OCI-LY1 (cell line): Measurements from ENCODE around the gene PAPPA.

ENCODE experiments used
- H2AFZ ChIP-seq: fragments of 200-600 bp; sonication (generic), shearing (Covaris generic); 2 replicates; pipeline ENCODE4 v1.6.0; 2014; ENCODE audit warnings: antibody characterized with exemption, mild to moderate bottlenecking, low read length
- H3F3A ChIP-seq: fragments of 200-600 bp; sonication (generic), shearing (Covaris generic); 2 replicates; pipeline ENCODE4 v1.6.0; 2014; ENCODE audit warnings: mild to moderate bottlenecking, antibody characterized with exemption, low read length, moderate library complexity; ENCODE audit not compliant: insufficient read depth
- H3K27ac ChIP-seq: fragments of 200-600 bp; sonication (generic); 2 replicates; pipeline ENCODE4 v1.5.1; 2014; ENCODE audit warnings: low read length, mixed run types, mild to moderate bottlenecking, low read depth; ENCODE audit not compliant: poor library complexity, severe bottlenecking
- H3K27me3 ChIP-seq: fragments of 200-600 bp; sonication (generic); 2 replicates; pipeline ENCODE4 v1.6.0; 2014; ENCODE audit warnings: antibody characterized with exemption, mild to moderate bottlenecking, low read length, moderate library complexity; ENCODE audit not compliant: insufficient read depth
- H3K36me3 ChIP-seq: fragments of 200-600 bp; sonication (generic); 2 replicates; pipeline ENCODE4 v1.6.1; 2014; ENCODE audit warnings: mild to moderate bottlenecking, antibody characterized with exemption, low read length, moderate library complexity, mixed read lengths; ENCODE audit not compliant: insufficient read depth
- H3K4me1 ChIP-seq: fragments of 200-600 bp; sonication (generic); 2 replicates; pipeline ENCODE4 v1.5.1; 2014; ENCODE audit warnings: mild to moderate bottlenecking, low read length, moderate library complexity; ENCODE audit not compliant: insufficient read depth, severe bottlenecking
- H3K4me2 ChIP-seq: fragments of 200-600 bp; sonication (generic), shearing (Covaris generic); 2 replicates; pipeline ENCODE4 v1.6.1; 2014; ENCODE audit warnings: low read length
- H3K4me3 ChIP-seq: fragments of 200-600 bp; sonication (generic); 2 replicates; pipeline ENCODE4 v1.5.1; 2014; ENCODE audit warnings: low read length, low read depth, mild to moderate bottlenecking, mixed read lengths; ENCODE audit not compliant: poor library complexity, severe bottlenecking
- H3K79me2 ChIP-seq: fragments of 200-600 bp; shearing (Covaris generic); 2 replicates; pipeline ENCODE4 v1.6.1; 2016; ENCODE audit warnings: mixed run types, low read length, mixed read lengths; ENCODE audit not compliant: insufficient read depth
- H3K9ac ChIP-seq: fragments of 200-600 bp; sonication (generic), shearing (Covaris generic); 2 replicates; pipeline ENCODE4 v1.6.1; 2014; ENCODE audit warnings: mild to moderate bottlenecking, low read length, mixed read lengths
- H3K9me2 ChIP-seq: fragments of 200-600 bp; sonication (generic), shearing (Covaris generic); 2 replicates; pipeline ENCODE4 v1.6.1; 2014; ENCODE audit warnings: low read depth, mild to moderate bottlenecking, low read length, mixed read lengths
- H3K9me3 ChIP-seq: fragments of 200-600 bp; shearing (Covaris generic); 2 replicates; pipeline ENCODE4 v1.6.1; 2014; ENCODE audit warnings: low read length, mixed read lengths
- H4K20me1 ChIP-seq: fragments of 200-600 bp; sonication (generic), shearing (Covaris generic); 2 replicates; pipeline ENCODE4 v1.6.0; 2016; ENCODE audit warnings: mild to moderate bottlenecking, low read length; ENCODE audit not compliant: insufficient read depth
- EZH2 ChIP-seq: fragments of 200-600 bp; sonication (generic), shearing (Covaris generic); IDR thresholded peaks from 2 replicates; pipeline ENCODE4 v1.8.0; 2017; ENCODE audit warnings: borderline replicate concordance, mixed run types, mild to moderate bottlenecking, antibody characterized with exemption, low read length, moderate library complexity, mixed read lengths
- TF ChIP-seq, protein P1 (sequence below): fragments of 200-600 bp; sonication (generic), shearing (Covaris generic); IDR thresholded peaks from 2 replicates; pipeline ENCODE4 v1.5.1; 2017; ENCODE audit warnings: mild to moderate bottlenecking, antibody characterized with exemption, low read length, moderate library complexity, mixed read lengths

Gene PAPPA

DNA sequence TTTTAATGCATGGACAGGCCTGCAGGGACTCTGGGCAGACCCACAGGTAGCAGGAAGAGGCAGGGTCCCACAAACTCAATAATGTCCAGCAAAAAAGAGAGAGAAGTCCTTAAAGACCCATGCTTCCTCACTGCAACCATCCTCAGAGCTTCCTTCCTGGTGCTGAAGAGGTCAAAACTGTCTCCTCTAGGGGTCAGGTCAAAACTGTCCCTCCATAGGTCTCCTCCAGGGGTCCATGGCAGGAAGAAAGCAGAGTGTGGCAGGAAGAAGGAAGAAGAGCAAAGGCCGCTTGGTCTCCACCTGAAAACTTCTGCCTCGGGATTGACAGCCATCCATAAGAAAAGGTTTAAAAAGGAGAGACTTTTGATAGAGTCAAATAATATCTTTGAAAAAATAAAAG, 271.7 kb downstream of the PAPPA start:
- Histone ChIP-seq H3F3A (no peaks in the 10 kb centered on the region), H3K4me2 (no peak overlapping the region), H3K9me3 (no peaks in the 10 kb centered on the region), H3K36me3 (no peaks in the 10 kb centered on the region), H3K27ac (no peak overlapping the region), H2AFZ (no peak overlapping the region), H3K9ac (no peak overlapping the region), H3K9me2 (no peaks in the 10 kb centered on the region), H3K4me3 (no peak overlapping the region), H3K79me2 (no peaks in the 10 kb centered on the region), H3K27me3 (no peaks in the 10 kb centered on the region), H4K20me1 (no peaks in the 10 kb centered on the region), H3K4me1 (no peaks in the 10 kb centered on the region)
- TF ChIP-seq, protein P1, sequence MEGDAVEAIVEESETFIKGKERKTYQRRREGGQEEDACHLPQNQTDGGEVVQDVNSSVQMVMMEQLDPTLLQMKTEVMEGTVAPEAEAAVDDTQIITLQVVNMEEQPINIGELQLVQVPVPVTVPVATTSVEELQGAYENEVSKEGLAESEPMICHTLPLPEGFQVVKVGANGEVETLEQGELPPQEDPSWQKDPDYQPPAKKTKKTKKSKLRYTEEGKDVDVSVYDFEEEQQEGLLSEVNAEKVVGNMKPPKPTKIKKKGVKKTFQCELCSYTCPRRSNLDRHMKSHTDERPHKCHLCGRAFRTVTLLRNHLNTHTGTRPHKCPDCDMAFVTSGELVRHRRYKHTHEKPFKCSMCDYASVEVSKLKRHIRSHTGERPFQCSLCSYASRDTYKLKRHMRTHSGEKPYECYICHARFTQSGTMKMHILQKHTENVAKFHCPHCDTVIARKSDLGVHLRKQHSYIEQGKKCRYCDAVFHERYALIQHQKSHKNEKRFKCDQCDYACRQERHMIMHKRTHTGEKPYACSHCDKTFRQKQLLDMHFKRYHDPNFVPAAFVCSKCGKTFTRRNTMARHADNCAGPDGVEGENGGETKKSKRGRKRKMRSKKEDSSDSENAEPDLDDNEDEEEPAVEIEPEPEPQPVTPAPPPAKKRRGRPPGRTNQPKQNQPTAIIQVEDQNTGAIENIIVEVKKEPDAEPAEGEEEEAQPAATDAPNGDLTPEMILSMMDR = no peak
- no peak for TF ChIP-seq EZH2

DNA sequence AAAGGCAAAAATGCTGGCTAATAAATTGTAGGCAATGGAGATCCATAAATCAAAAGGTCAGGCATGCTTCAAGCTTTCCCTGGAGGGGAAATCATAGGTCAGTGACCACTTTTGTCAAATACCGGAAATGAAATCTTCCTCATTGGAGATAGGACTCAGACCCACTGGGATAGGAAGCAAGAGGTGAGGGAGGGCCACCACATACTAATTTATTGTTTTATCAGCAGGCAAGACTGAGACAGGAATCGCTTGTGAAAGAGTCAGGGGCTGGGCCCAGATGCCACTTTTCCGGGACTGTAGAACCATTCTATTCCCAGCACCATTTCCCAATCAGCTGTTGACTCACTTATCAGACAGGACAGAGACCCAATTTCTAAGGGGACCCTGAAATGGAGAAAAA, 277.3 kb downstream of the PAPPA start:
- Histone ChIP-seq H3K79me2 (no peaks in the 10 kb centered on the region), H3K4me1 (no peaks in the 10 kb centered on the region), H2AFZ (no peak overlapping the region)

DNA sequence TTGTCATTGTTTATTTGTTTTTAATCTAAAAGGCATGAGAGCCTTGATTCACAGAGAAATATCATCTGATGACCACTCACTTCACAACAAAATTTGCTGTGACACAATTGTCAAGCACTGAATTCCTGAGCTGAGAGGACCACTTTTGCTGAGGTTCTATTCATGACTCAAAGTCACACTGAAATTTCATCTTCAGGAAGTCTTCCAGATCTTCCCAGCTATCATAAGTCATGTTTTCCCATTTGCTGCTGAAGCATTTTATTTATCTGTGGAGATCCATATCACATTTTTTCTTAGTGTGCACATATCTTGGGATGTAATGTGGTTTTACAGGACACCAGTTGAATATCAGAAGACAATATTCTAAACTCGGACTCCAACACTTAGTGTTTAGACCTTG, 278.5 kb downstream of the PAPPA start:
- Histone ChIP-seq H3K79me2 (no peaks in the 10 kb centered on the region), H3K9me3 (no peaks in the 10 kb centered on the region), H3K4me2 (no peak overlapping the region), H3K27me3 (no peaks in the 10 kb centered on the region), H4K20me1 (no peaks in the 10 kb centered on the region), H3K4me1 (no peaks in the 10 kb centered on the region), H3K27ac (no peak overlapping the region), H3K4me3 (no peak overlapping the region), H3K9ac (no peak overlapping the region), H3F3A (no peaks in the 10 kb centered on the region), H3K36me3 (no peaks in the 10 kb centered on the region), H2AFZ (no peak overlapping the region), H3K9me2 (no peaks in the 10 kb centered on the region)
- TF ChIP-seq, protein P1 = no peak
- TF ChIP-seq EZH2 = no peak

More for the DNA sequence above, 277.3 kb downstream of the PAPPA start:
- no peaks in the 10 kb centered on the region for H3K9me2 ChIP-seq
- H3K4me3 ChIP-seq = no peak overlapping the region
- no peaks in the 10 kb centered on the region for H3K9me3 ChIP-seq
- no peak overlapping the region for H3K9ac ChIP-seq
- no peaks in the 10 kb centered on the region for H3K36me3 ChIP-seq
- no peaks in the 10 kb centered on the region for H4K20me1 ChIP-seq
- H3K4me2 ChIP-seq = no peak overlapping the region
- TF ChIP-seq EZH2 = no peak
- TF ChIP-seq, protein P1 = no peak
- H3F3A ChIP-seq = no peaks in the 10 kb centered on the region
- H3K27me3 ChIP-seq = no peaks in the 10 kb centered on the region
- H3K27ac ChIP-seq = no peak overlapping the region
